D341Med (cell line): ENCODE measurements around the gene KATNB1.
"Not testable (repeated sequence)": the region's sequence is repeated elsewhere in the genome, so short reads cannot be mapped to it uniquely, and the experiment has no call there.

Source experiments
- DNase-seq: peaks from one replicate; pipeline ENCODE4 v3.0.0; 2012; ENCODE audit warnings: low spot score

Gene KATNB1

GRCh38 chr16:57725976-57726375 is 9.6 kb upstream of the KATNB1 start:
- no peak for DNase-seq

GRCh38 chr16:57726433-57726947 is 9.1 kb upstream of the KATNB1 start:
- no peak for DNase-seq

GRCh38 chr16:57727610-57728009 is 8.0 kb upstream of the KATNB1 start:
- DNase-seq: peak; percentile 4

GRCh38 chr16:57728336-57729181 is 7.0 kb upstream of the KATNB1 start:
- peak; percentile 2 for DNase-seq

GRCh38 chr16:57729182-57729484 is 6.4 kb upstream of the KATNB1 start:
- no peak for DNase-seq

- not testable (repeated sequence) for DNase-seq
These were observed 5.7 kb upstream of the KATNB1 start for GRCh38 chr16:57729852-57730251.

- DNase-seq: peak; percentile 9
These were observed 4.5 kb upstream of the KATNB1 start for GRCh38 chr16:57730771-57731730.

GRCh38 chr16:57732037-57732436 is 3.5 kb upstream of the KATNB1 start:
- DNase-seq: no peak

GRCh38 chr16:57732714-57733113 is 2.9 kb upstream of the KATNB1 start:
- no peak for DNase-seq

GRCh38 chr16:57734308-57734924 is 1.2 kb upstream of the KATNB1 start:
- DNase-seq: no peak

- peak; percentile 94 for DNase-seq
These were observed 430 bp upstream of the KATNB1 start for GRCh38 chr16:57734925-57735754.

GRCh38 chr16:57736419-57737351 is 1.1 kb downstream of the KATNB1 start:
- no peak for DNase-seq

- no peak for DNase-seq
These were observed 3.3 kb downstream of the KATNB1 start for GRCh38 chr16:57738844-57739243.

- no peak for DNase-seq
These were observed 4.3 kb downstream of the KATNB1 start for GRCh38 chr16:57739756-57740422.

- DNase-seq: no peak
These were observed 5.0 kb downstream of the KATNB1 start for GRCh38 chr16:57740423-57741071.

GRCh38 chr16:57741660-57742191 is 6.2 kb downstream of the KATNB1 start:
- DNase-seq: peak; percentile 82

- no peak for DNase-seq
These were observed 7.0 kb downstream of the KATNB1 start for GRCh38 chr16:57742543-57742942.

GRCh38 chr16:57743458-57743857 is 7.9 kb downstream of the KATNB1 start:
- no peak for DNase-seq
